ENCODE results near the gene PPP1R3D.
"Not testable (repeated sequence)": the region's sequence is repeated elsewhere in the genome, so short reads cannot be mapped to it uniquely, and the experiment has no call there.

Gene PPP1R3D

GRCh38 chr20:59912609-59913008 lies 27.5 kb downstream of the PPP1R3D start:
- peak; percentile 21 for DNase-seq (ENCODE audit: low spot score)

GRCh38 chr20:59911041-59911440 lies 29.1 kb downstream of the PPP1R3D start:
- no peak for DNase-seq (ENCODE audit: low spot score)

- DNase-seq (ENCODE audit: low spot score), result no peak
Measured at GRCh38 chr20:59908855-59909254, 31.2 kb downstream of the PPP1R3D start.

- no peak for DNase-seq (ENCODE audit: low spot score)
Measured at GRCh38 chr20:59903621-59904020, 36.5 kb downstream of the PPP1R3D start.

- no peak for DNase-seq (ENCODE audit: low spot score)
Measured at GRCh38 chr20:59902470-59902869, 37.6 kb downstream of the PPP1R3D start.

GRCh38 chr20:59895908-59896307 lies 44.2 kb downstream of the PPP1R3D start:
- DNase-seq (ENCODE audit: low spot score), result no peak

GRCh38 chr20:59891581-59891980 lies 48.5 kb downstream of the PPP1R3D start:
- peak; percentile 16 for DNase-seq (ENCODE audit: low spot score)

GRCh38 chr20:59890035-59890434 lies 50.1 kb downstream of the PPP1R3D start:
- not testable (repeated sequence) for DNase-seq (ENCODE audit: low spot score)

DNA sequence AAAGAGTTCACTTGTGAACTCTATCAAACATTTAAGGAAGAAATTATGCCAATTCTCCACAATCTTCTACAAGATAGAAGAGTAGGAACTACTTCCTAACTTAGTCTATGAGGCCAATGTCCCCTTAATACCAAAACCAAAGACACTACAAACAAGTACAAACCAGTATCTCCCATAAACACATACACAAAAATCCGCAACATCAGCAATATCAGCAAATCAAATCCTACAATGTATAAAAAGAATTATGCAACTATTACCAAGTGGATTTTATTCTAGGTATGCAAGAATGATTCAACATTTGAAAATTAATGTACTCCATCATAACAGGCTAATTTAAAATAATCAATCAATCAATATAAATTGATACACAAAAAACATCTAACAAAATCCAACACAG lies 52.1 kb downstream of the PPP1R3D start:
- no peak for DNase-seq (ENCODE audit: low spot score)
